GM12892 (cell line): Measurements from ENCODE around the gene EXD3.

ENCODE experiments used
- POLR2A ChIP-seq: IDR thresholded peaks from 2 replicates; pipeline ENCODE4 v1.6.1; 2011; ENCODE audit warnings: low read depth, low read length, control low read depth
- POLR2AphosphoS5 ChIP-seq: IDR thresholded peaks from 2 replicates; pipeline ENCODE4 v1.6.1; 2011; ENCODE audit warnings: low read depth, low read length, control low read depth
- TAF1 ChIP-seq: IDR thresholded peaks from 2 replicates; pipeline ENCODE4 v1.6.1; 2011; ENCODE audit warnings: low read depth, mild to moderate bottlenecking, control low read depth, low read length, borderline replicate concordance

GRCh38 chr9:137416006-137416562 is 6.9 kb downstream of the EXD3 start:
- no peak for TF ChIP-seq POLR2AphosphoS5
- TF ChIP-seq POLR2A: no peak
- no peak for TF ChIP-seq TAF1
